ENCODE results near the gene LARGE1.

Gene LARGE1

GRCh38 chr22:33224841-33225240 is 695.4 kb downstream of the LARGE1 start:
- TF ChIP-seq CTCF (IDR thresholded peaks at IDR 0.05): no peak
